ENCODE results near the gene KLF5. TPM values are rescaled to one million over a fixed set of nuclear protein-coding genes. Genes with fewer than 3 reads are reported as not detected.

KLF5 gene
- total and polyA plus RNA-seq, 2 of the 4 experiments (the other 2 are of a cell fraction), result 5.4 to 8.8 TPM

DNA sequence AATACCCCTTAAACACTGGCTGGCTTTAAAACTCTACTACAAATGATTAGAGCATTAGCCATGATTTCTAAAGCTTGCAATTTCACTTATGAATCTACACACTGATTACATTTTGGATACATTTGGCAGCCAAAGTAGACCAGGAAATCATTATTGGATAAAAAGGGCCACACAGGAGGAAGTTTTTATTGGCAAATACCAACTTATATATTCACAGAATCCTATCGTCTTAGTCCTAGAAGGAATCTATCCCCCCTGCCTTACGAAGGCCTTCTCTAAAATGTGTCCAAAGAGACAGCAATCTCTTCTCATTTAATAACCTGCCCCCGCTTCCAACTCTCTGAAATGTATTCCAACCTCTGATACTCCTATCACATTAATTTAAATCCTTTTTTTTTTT, 52.5 kb downstream of the KLF5 start:
- Histone ChIP-seq H3K9ac (ENCODE audit: low read depth, low read length) (no peak overlapping the region), H2BK15ac (ENCODE audit: low read depth, low read length) (no peak overlapping the region), H2BK120ac (ENCODE audit: low read depth, low read length) (no peak overlapping the region), H4K91ac (ENCODE audit: insufficient read depth, low read depth, low read length) (no peak overlapping the region), H3K56ac (ENCODE audit: extremely low read depth, insufficient read depth, low read length) (no peak overlapping the region), H3K14ac (replicated peaks; ENCODE audit: low read depth, low read length) (no peak overlapping the region), H2BK20ac (ENCODE audit: low read depth, low read length) (no peak overlapping the region), H3K18ac (ENCODE audit: low read depth, low read length) (no peak overlapping the region), H4K8ac (ENCODE audit: low read depth in 2 of 2, low read length in 2 of 2) (no peak overlapping the region), H2BK5ac (ENCODE audit: low read depth, low read length, poor library complexity, severe bottlenecking) (no peak overlapping the region), H3K23ac (ENCODE audit: low read depth, low read length) (no peak overlapping the region), H3K4me1 (ENCODE audit: control insufficient read depth, insufficient read depth, low read length) (no peaks in the 10 kb centered on the region; the same call in 1 of the 2 replicates), H3K4ac (ENCODE audit: low read depth, low read length) (no peak overlapping the region), H2AFZ (replicated peaks; ENCODE audit: low read length, poor library complexity) (no peak overlapping the region), H2AK9ac (replicated peaks; ENCODE audit: low read depth, low read length, poor library complexity) (no peak overlapping the region), H3K4me3 (ENCODE audit: insufficient read depth, low read depth, low read length) (no peak overlapping the region), H3K27me3 (ENCODE audit: control insufficient read depth, insufficient read depth, low read length) (no peaks in the 10 kb centered on the region), H3K79me1 (ENCODE audit: low read depth in 1 of 2, low read length in 2 of 2) (no peaks in the 10 kb centered on the region), H2AK5ac (ENCODE audit: low read depth, low read length) (no peak overlapping the region), H4K5ac (ENCODE audit: low read depth, low read length) (no peak overlapping the region), H3K36me3 (ENCODE audit: control insufficient read depth, insufficient read depth, low read length) (no peaks in the 10 kb centered on the region), H3K27ac (ENCODE audit: insufficient read depth, low read length) (no peak overlapping the region), H3K4me2 (ENCODE audit: low read depth, low read length) (peak overlapping the region; percentile 40; the same call in 1 of the 2 replicates), H3K9me3 (ENCODE audit: control insufficient read depth, insufficient read depth, low read length) (no peaks in the 10 kb centered on the region), H4K20me1 (ENCODE audit: insufficient read depth, low read length) (no peaks in the 10 kb centered on the region), H3K9me1 (ENCODE audit: insufficient read depth, low read length) (no peaks in the 10 kb centered on the region)
- POLR2A ChIA-PET (ENCODE audit: unreplicated experiment), result no interaction called here
- intact Hi-C loops (cut with micrococcal nuclease), result no loop called here
- ATAC-seq (ENCODE audit: low read depth) (no peak), DNase-seq (no peak)
- TF ChIP-seq MAZ (IDR thresholded peaks at IDR 0.05; ENCODE audit: borderline replicate concordance, low read depth, low read length) (no peak), CHD1 (IDR thresholded peaks at IDR 0.05; ENCODE audit: low read depth, low read length) (no peak), RFX5 (IDR thresholded peaks at IDR 0.05; ENCODE audit: low read depth, low read length) (no peak), FOS (IDR thresholded peaks at IDR 0.05; ENCODE audit: low read depth, low read length) (no peak), RCOR1 (IDR thresholded peaks at IDR 0.05; ENCODE audit: insufficient replicate concordance, low read length) (no peak), NFE2L2 (IDR thresholded peaks at IDR 0.05; ENCODE audit: low read depth, low read length) (no peak), CEBPB (IDR thresholded peaks at IDR 0.05; ENCODE audit: low read depth, low read length) (no peak), MAFK (IDR thresholded peaks at IDR 0.05; ENCODE audit: low read depth, low read length) (no peak), BHLHE40 (IDR thresholded peaks at IDR 0.05; ENCODE audit: low read depth, low read length) (no peak), RAD21 (IDR thresholded peaks at IDR 0.05; ENCODE audit: low read length) (no peak), MXI1 (IDR thresholded peaks at IDR 0.05; ENCODE audit: borderline replicate concordance, low read depth, low read length) (no peak), SMC3 (IDR thresholded peaks at IDR 0.05; ENCODE audit: low read depth, low read length) (no peak), POLR2A (IDR thresholded peaks at IDR 0.05; ENCODE audit: low read depth, low read length) (no peak)
- TF ChIP-seq, protein P1, sequence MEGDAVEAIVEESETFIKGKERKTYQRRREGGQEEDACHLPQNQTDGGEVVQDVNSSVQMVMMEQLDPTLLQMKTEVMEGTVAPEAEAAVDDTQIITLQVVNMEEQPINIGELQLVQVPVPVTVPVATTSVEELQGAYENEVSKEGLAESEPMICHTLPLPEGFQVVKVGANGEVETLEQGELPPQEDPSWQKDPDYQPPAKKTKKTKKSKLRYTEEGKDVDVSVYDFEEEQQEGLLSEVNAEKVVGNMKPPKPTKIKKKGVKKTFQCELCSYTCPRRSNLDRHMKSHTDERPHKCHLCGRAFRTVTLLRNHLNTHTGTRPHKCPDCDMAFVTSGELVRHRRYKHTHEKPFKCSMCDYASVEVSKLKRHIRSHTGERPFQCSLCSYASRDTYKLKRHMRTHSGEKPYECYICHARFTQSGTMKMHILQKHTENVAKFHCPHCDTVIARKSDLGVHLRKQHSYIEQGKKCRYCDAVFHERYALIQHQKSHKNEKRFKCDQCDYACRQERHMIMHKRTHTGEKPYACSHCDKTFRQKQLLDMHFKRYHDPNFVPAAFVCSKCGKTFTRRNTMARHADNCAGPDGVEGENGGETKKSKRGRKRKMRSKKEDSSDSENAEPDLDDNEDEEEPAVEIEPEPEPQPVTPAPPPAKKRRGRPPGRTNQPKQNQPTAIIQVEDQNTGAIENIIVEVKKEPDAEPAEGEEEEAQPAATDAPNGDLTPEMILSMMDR (conservative IDR thresholded peaks at IDR 0.05; ENCODE audit: low read depth, low read length), result no peak
- TF ChIP-seq, protein P2, sequence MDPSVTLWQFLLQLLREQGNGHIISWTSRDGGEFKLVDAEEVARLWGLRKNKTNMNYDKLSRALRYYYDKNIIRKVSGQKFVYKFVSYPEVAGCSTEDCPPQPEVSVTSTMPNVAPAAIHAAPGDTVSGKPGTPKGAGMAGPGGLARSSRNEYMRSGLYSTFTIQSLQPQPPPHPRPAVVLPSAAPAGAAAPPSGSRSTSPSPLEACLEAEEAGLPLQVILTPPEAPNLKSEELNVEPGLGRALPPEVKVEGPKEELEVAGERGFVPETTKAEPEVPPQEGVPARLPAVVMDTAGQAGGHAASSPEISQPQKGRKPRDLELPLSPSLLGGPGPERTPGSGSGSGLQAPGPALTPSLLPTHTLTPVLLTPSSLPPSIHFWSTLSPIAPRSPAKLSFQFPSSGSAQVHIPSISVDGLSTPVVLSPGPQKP (IDR thresholded peaks at IDR 0.05; ENCODE audit: borderline replicate concordance, low read depth, low read length), result no peak
- TF ChIP-seq, protein P3, sequence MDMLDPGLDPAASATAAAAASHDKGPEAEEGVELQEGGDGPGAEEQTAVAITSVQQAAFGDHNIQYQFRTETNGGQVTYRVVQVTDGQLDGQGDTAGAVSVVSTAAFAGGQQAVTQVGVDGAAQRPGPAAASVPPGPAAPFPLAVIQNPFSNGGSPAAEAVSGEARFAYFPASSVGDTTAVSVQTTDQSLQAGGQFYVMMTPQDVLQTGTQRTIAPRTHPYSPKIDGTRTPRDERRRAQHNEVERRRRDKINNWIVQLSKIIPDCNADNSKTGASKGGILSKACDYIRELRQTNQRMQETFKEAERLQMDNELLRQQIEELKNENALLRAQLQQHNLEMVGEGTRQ (IDR thresholded peaks at IDR 0.05; ENCODE audit: low read depth, low read length), result no peak
- no TSS peak for BruUV-seq (replicated peaks)
- 100% methylated on average over 1 of the region's 3 CpGs; no CpG with 5 or more reads in 1 of the 2 experiments for WGBS, 2 experiments (ENCODE audit: extremely low coverage in 2 of 2, insufficient read length in 1 of 2)
- CTCF ChIA-PET, result no interaction called here
- in situ Hi-C loops (cut with MboI; ENCODE audit: low sequenced_read_pairs), result no loop called here
- dilution Hi-C loops (cut with HindIII; ENCODE audit: low sequenced_read_pairs, unreplicated experiment), result no loop called here
